GM12873 (cell line): ENCODE data around the gene CCDC85C.

Experiments used
- CTCF ChIP-seq: IDR thresholded peaks from 2 replicates; pipeline ENCODE4 v1.5.1; 2012; ENCODE audit warnings: low read depth, mild to moderate bottlenecking, moderate library complexity, low read length, control low read depth; ENCODE audit not compliant: insufficient read depth; ENCODE audit errors: missing control alignments

Gene CCDC85C

GRCh38 chr14:99513946-99514551 lies 90.0 kb downstream of the CCDC85C start:
- TF ChIP-seq CTCF = no peak

GRCh38 chr14:99513183-99513694 lies 90.8 kb downstream of the CCDC85C start:
- no peak for TF ChIP-seq CTCF

- TF ChIP-seq CTCF = no peak
Observed at GRCh38 chr14:99512571-99513182, 91.3 kb downstream of the CCDC85C start.

- TF ChIP-seq CTCF = no peak
Observed at GRCh38 chr14:99512110-99512449, 91.9 kb downstream of the CCDC85C start.

GRCh38 chr14:99511421-99512109 lies 92.4 kb downstream of the CCDC85C start:
- TF ChIP-seq CTCF = no peak

- TF ChIP-seq CTCF = no peak
Observed at GRCh38 chr14:99510556-99511139, 93.4 kb downstream of the CCDC85C start.
